Measurements from ENCODE around the gene SEMA7A.
"Not testable (repeated sequence)": the region's sequence is repeated elsewhere in the genome, so short reads cannot be mapped to it uniquely, and the experiment has no call there.

DNA sequence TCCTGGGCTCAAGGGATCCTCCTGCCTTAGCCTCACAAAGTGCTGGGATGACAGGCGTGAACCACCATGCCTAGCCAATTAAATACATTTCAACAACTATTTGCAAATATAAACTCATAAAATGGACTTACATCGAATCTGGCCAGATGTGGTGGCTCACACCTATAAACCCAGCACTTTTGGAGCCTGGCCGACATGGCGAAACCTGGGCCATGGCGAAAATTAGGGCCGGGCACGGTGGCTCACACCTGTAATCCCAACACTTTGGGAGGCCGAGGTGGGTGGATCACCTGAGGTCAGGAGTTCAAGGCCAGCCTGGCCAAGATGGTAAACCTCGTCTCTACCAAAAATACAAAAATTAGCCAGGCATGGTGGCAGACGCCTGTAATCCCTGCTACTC lies 23.3 kb upstream of the SEMA7A start:
- TF ChIP-seq, protein P1, sequence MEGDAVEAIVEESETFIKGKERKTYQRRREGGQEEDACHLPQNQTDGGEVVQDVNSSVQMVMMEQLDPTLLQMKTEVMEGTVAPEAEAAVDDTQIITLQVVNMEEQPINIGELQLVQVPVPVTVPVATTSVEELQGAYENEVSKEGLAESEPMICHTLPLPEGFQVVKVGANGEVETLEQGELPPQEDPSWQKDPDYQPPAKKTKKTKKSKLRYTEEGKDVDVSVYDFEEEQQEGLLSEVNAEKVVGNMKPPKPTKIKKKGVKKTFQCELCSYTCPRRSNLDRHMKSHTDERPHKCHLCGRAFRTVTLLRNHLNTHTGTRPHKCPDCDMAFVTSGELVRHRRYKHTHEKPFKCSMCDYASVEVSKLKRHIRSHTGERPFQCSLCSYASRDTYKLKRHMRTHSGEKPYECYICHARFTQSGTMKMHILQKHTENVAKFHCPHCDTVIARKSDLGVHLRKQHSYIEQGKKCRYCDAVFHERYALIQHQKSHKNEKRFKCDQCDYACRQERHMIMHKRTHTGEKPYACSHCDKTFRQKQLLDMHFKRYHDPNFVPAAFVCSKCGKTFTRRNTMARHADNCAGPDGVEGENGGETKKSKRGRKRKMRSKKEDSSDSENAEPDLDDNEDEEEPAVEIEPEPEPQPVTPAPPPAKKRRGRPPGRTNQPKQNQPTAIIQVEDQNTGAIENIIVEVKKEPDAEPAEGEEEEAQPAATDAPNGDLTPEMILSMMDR (IDR thresholded peaks at IDR 0.05; ENCODE audit: low read length), result not testable (repeated sequence)
- not testable (repeated sequence) for TF ChIP-seq EZH2 (IDR thresholded peaks at IDR 0.05; ENCODE audit: borderline replicate concordance, low read length)
